ENCODE data around the gene SLC35E2B.
"Not testable (repeated sequence)": the region's sequence is repeated elsewhere in the genome, so short reads cannot be mapped to it uniquely, and the experiment has no call there.

The SLC35E2B gene

DNA sequence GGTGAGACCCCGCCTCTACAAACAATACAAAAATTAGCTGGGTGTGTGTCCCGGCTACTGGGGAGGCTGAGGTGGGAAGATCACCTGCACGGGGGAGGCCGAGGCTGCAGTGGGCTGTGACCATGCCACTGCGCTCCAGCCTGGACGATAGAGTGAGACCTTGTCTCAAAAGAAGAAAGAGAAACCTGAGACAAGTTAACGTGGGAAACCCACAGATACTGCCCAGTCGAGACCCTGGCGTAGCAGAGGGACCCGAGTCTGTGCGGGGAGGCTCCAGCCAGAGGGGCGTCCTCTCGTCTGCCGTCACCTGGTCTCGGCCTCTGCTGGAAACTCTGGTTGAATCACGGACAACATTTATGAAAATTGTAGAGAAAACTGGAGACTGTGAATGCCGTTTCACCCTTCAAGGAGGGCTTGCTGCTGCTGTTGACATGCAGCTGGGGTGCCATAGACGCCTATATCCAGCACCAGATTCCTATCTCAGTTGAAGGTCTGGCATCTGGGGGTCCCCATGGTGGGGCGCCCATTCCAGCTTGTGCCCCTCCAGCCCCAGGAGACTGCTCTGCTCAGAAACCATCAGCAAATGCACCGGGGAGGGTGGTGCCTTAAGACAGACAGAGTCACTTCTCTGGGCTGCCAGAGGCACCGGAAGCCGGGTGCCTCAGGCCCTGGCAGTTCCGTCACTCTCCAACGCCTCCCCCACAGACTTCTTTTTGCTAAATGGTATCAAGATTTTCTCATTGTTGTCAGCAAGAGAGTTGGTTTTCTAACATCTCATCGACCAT lies 20.2 kb downstream of the SLC35E2B start:
- DNase-seq = no peak

DNA sequence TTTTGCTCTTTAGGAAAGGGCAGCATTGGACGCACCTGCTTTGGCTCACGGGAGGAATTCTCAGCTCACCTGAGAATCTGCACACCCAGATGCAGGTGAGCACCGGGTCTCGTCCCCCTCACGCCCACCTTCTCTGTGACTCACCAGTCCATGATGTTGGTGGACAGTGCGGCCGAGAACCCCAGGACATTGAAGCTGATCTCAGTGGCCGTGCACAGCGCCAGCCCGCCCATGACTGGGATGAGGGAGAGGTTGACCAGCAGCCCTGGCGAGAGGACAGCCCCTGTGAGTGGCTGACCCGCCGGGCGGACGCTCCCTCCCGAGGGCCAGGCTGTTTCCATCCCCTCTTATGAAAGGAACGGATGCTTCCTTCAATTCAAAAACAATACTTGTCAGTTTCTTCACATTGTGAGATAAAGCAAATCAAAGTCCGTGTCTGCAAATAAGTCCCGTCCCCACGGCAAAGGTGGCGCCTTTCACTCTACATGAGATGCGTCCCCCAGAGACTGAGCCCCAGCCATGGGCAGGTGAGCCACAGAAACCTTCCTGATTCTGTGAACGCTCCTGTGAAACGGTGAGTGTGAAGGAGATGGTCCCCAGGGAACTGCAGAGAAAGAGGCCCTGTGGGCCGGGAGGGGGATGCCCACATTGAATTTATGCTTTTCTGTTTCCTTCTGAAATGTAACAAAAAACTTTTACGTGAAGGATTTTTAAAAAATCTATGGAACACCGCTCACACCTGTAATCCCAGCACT lies 21.1 kb downstream of the SLC35E2B start:
- DNase-seq = no peak

DNA sequence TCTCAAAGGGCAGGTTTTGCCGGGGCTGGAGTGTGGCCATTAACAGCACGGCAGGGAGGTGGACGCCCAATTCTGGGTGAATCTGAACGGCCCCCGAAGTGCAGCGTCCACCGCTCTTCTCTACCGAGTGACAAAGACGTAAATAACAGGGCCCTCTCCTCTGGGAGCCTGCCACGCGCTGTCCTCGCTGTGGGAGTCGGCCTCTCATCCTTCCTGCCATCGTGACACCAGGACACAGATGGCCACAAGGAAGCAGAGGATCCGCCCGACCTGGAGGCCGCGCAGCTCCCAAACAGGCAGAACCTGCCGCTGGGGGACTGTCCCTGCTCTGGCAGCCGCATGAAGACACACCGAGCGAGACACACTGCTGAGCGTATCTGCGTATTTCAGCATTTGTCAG lies 21.7 kb downstream of the SLC35E2B start:
- no peak for DNase-seq

- no peak for DNase-seq
These were observed 22.8 kb downstream of the SLC35E2B start for GRCh38 chr1:1669468-1670440.

- DNase-seq = no peak
These were observed 26.1 kb downstream of the SLC35E2B start for GRCh38 chr1:1666526-1666925.

DNA sequence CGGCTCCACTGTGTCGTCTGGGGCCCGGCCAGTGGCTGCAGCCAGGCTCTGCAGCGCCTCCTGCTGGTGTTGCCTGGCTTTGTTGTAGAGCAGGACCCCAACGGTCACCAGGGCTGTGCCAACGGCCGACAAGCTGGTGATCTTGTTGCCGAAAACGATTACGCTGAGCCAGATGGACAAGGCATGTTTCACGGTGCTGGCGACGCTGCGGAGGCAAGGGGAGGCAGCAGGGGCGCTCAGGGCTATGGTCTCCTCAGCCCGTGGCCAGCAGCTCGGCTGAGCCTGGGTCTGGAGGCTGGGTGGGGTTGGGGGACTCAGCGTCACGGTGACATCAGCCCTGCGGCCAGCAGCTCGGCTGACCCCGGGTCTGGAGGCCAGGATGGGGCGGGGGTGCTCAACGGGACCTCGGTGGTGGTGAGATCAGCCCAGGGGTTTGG lies 26.8 kb downstream of the SLC35E2B start:
- DNase-seq = no peak

DNA sequence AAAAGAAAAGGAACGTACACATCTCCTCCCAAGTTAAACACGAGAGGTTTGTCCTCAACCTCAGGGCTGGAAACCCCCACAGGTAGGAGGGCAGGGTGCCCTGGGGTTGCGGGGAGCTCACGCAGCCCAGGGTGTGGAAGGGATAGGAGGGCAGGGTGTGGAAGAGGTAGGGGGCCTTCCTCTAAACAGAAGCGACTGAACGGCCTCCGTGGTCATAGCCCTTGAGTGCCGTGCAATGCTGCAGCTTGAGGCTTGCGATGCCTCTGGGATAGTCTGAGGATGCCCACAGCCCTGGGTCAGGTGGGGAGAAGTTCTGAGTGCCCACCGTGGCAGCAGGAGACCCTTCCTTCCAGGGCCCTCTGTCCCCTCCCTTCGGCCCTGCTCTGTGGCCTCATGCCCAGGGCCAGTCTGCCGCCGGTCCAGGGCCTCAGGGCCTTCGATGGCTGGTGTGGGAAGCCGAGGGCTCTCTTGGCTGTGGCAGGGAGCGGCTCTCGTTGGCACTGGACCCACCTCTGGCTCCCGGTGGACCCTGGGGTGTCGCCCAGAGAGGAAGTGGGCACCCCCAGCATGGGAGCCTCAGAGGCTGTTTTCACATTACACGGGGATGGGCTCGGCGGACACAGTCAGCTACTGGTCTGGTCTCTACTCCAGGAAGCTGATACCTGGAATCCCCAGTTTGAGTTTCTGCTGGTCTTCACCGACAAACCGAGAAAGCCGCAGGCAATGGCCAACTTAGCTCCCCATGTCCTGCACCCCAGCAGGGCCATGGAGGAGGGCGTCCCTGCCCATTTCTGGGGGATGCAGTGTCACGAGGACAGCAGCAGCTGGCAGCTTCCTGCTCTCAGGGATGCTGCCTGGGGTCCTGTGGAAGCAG lies 27.4 kb downstream of the SLC35E2B start:
- no peak for DNase-seq

DNA sequence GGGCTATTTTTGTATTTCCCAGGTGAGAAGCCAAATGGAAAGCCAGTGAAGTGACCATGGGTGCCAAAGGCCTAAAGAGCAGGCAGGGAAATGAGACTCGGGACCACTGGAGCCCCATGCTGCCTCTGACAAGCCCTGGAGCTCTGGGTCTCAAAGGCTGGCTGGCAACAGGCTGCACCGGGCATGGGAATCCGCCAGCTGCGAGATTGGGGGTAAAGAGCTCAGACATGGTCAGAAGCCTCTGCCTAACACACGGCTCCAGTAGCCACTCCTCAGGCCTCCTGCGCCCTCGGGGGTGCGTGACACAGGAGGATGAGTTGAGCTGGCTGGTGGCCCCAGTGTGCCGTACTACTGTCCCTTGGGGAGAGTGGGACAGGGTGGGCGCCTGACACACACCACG lies 28.3 kb downstream of the SLC35E2B start:
- not testable (repeated sequence) for DNase-seq

DNA sequence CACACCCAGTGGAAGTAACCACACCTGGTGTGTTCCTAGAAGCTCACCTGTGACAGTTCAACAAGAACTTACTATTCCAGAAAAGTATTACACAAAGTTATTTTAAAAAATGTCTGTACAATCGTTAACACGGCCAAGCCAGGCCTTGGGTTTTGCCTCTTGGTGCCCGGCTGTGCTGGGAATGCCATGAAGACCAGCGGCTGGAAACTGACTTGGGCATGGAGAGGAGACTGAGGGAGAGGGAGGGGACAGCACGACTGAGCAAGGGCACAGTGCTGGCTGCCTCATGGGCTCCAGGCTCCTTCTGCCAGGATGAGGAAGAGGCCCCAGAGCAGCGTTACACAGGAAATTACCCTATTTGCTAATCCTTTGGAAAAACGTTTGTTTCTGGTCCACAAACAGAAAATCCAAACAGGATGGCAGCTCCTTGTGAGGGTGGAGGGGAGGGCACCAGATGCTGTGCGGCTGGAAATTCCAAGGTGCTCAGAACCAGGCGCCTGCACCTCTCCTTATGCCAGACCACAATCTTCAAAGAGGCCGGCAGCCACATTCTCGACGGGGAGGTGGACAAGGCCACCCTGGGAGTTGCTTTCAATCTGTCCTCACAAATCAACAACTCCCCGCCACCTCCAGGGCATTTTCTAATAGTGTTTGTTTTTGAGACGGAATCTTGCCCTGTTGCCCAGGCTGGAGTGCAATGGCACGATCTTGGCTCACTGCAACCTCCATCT lies 29.6 kb downstream of the SLC35E2B start:
- not testable (repeated sequence) for DNase-seq

DNA sequence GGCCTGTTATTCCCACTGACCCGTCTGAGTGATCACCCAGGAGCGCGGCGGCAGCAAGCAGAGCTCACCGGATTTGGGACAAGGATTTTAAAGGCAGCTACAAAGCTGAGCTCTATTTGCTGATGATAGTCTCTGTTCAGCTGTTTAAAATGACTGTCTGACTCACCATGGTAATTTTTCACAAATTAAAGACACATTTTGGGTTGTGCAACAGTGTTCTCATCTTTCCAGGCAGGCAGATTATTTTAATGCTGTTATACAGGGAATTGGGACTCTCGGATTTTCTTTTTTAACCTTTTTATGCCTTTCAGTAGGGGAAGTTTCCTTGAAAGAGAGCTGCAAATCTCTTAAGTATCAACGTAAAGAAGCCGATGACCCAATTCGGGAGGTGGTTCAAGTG lies 30.2 kb downstream of the SLC35E2B start:
- not testable (repeated sequence) for DNase-seq

GRCh38 chr1:1658583-1659549 lies 33.7 kb downstream of the SLC35E2B start, which contains the start of gene CDK11B:
CDK11B (minus strand) TSS chr1:1659004; CDS start chr1:1657485, 1,519 bp downstream.
- DNase-seq = peak; percentile 99

DNA sequence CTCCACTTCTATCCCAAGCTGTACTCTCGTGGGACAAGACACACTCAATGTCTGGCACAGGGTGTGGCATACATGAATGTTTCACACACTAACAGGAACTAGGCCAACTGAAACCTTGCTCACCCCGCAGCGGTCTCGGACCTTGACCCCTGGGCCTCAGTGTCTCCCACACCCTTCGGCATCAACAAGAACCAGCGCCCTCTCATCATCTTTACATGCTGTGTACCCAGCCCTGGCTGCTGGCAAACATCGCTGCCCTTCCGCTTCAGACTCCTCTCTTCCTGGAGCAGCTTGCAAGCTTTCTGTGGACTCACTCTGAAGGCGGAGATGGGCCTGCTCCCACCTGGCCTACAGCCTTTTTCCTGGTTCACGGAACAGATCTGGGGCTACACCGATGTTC lies 44.3 kb downstream of the SLC35E2B start:
- not testable (repeated sequence) for DNase-seq

- not testable (repeated sequence) for DNase-seq
These were observed 44.9 kb downstream of the SLC35E2B start for GRCh38 chr1:1647567-1648241.

GRCh38 chr1:1646326-1646725 lies 46.3 kb downstream of the SLC35E2B start:
- DNase-seq = not testable (repeated sequence)

DNA sequence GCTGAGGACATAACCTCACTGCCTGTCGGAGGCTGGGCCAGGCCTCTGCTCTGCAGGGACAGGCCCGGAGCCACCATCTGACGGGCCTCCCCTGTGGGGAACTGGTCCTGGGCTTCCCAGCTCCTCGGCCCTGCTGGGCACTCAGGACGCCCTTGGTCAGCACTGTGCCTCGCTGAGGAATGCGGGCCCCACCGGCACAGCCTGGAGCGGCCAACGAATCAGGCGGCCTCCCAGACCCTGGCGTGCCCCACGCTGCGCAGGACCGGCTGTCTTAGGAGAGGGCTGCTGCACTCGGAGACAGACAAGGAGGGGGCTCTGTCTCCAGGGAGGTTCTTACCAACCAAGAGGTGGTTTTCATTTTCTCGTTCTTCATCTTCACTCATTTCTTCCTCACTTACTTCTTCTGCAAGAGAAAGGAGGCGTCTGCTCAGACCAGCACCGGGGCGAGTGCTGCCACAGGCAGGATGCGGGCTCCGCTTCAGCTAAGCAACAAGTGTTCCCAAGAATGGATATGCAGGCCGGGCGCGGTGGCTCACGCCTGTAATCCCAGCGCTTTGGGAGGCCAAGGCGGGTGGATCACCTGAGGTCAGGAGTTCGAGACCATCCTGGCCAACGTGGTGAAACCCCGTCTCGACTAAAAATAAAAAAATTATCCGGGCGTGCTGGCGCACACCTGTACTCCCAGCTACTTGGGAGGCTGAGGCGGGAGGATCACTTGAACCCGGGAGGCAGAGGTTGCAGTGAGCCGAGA lies 51.7 kb downstream of the SLC35E2B start:
- DNase-seq = not testable (repeated sequence)

DNA sequence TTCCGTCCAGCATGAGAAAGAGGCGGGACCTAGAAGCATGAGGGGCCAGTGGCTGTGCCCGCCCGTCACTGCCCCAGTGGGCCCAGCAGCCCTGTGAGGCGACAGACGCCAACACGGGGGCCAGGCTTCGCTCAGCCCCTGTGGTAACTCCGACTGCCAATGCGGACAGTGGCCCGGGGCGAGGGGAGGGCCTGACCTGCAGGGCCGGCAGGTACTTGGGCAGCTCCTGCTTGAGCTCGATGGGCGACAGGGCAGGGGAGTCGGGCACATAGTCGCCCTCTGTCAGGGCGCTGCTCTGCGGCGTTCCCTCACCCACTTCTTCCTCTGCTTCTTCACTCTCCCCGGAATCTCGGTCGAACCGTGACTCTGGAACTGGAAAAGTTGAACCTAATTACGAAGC lies 52.5 kb downstream of the SLC35E2B start:
- DNase-seq = not testable (repeated sequence)

DNA sequence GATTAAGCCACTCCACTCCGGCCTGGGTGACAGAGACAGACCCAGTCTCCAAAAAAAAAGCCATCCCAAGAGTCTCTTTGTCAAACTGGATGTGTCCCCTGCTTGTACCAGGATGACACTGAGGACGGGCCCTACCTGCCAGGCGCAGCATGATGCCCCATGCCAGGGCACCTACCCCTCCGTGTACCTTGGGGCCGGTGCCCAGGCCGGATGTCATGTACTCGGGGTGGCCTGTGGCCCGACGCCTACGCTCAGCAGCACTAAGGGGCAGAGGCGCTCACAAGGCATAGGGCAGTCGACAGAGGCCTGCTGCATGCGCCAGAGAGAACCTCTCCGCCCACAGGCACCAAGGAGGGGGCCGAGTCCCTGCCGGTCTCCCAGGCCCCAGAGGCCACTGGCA lies 53.2 kb downstream of the SLC35E2B start:
- DNase-seq = not testable (repeated sequence)

DNA sequence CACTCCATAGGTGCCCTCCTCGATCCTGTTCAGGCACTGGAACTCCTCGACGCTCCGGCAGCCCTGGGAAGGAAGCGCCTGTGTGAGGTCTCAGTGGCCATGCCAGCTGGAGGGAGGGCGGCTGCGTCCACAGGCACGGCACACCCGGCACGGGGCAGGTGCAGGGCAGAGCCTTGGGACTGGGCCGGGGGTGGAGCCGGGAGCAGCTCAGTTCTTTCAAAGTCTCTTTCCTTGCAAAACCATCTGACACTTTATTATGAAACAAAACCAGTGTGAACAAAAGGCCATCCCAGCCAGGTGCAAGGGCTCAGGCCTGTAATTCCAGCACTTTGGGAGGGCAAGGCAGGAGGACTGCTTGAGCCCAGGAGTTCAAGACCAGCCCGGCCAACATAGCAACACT lies 54.1 kb downstream of the SLC35E2B start:
- not testable (repeated sequence) for DNase-seq
